SK-N-SH (cell line): ENCODE results near the gene PLK3.

ENCODE experiments used
- CHD2 ChIP-seq: fragments of 150-350 bp; IDR thresholded peaks from 2 replicates; pipeline ENCODE4 v1.6.1; 2018; ENCODE audit warnings: low read length; ENCODE audit not compliant: partially characterized antibody
- CTCF ChIP-seq: fragments of 200-600 bp; sonication (generic); IDR thresholded peaks from 2 replicates; pipeline ENCODE4 v1.6.1; 2017; ENCODE audit warnings: antibody characterized with exemption, mild to moderate bottlenecking, moderate library complexity
- EP300 ChIP-seq, 2 experiments: IDR thresholded peaks; 2 replicates each; pipeline versions ENCODE4 v1.4.0 to v1.6.1; 2012; ENCODE audit warnings: borderline replicate concordance in 1 of 2, low read depth in 1 of 2, low read length in 1 of 2
- EZH2phosphoT487 ChIP-seq: fragments of 200-600 bp; sonication (generic); IDR thresholded peaks from 2 replicates; pipeline ENCODE4 v1.6.1; 2017; ENCODE audit warnings: low read depth, mixed run types, mild to moderate bottlenecking, antibody characterized with exemption, moderate library complexity, borderline replicate concordance
- GABPA ChIP-seq: IDR thresholded peaks from 2 replicates; pipeline ENCODE4 v1.4.0; 2012; ENCODE audit warnings: low read depth, mild to moderate bottlenecking
- IRF3 ChIP-seq: fragments of 150-350 bp; IDR thresholded peaks from 2 replicates; pipeline ENCODE4 v1.6.1; 2016; ENCODE audit warnings: mild to moderate bottlenecking, low read depth, low read length
- JUND ChIP-seq: IDR thresholded peaks from 2 replicates; pipeline ENCODE4 v1.4.0; 2012
- NRF1 ChIP-seq: IDR thresholded peaks from 2 replicates; pipeline ENCODE4 v1.6.1; 2012; ENCODE audit warnings: low read depth, mild to moderate bottlenecking, low read length
- POLR2AphosphoS5 ChIP-seq: IDR thresholded peaks from 2 replicates; pipeline ENCODE4 v1.6.1; 2012; ENCODE audit warnings: low read depth, low read length
- RCOR1 ChIP-seq: fragments of 150-350 bp; IDR thresholded peaks from 2 replicates; pipeline ENCODE4 v1.6.1; 2017; ENCODE audit warnings: antibody characterized with exemption, low read length
- REST ChIP-seq: IDR thresholded peaks from 2 replicates; pipeline ENCODE4 v1.6.1; 2012; ENCODE audit warnings: mild to moderate bottlenecking, low read depth, low read length, moderate library complexity
- SIN3A ChIP-seq: IDR thresholded peaks from 2 replicates; pipeline ENCODE4 v1.6.1; 2012; ENCODE audit warnings: low read depth, mild to moderate bottlenecking, low read length, moderate library complexity, borderline replicate concordance
- YY1 ChIP-seq: IDR thresholded peaks from 2 replicates; pipeline ENCODE4 v1.4.0; 2012; ENCODE audit warnings: low read depth, mild to moderate bottlenecking
- ZBTB33 ChIP-seq: IDR thresholded peaks from 2 replicates; pipeline ENCODE4 v1.4.0; 2012; ENCODE audit warnings: low read depth, borderline replicate concordance

- no peak for TF ChIP-seq YY1
- no peak for TF ChIP-seq EP300 (IDR thresholded peaks at IDR 0.05; ENCODE audit: borderline replicate concordance in 1 of 2, low read depth in 1 of 2, low read length in 1 of 2)
- no peak for TF ChIP-seq ZBTB33
- no peak for TF ChIP-seq CTCF
- no peak for TF ChIP-seq RCOR1
- TF ChIP-seq IRF3: no peak
- no peak for TF ChIP-seq REST
- no peak for TF ChIP-seq EZH2phosphoT487
- TF ChIP-seq CHD2: no peak
- no peak for TF ChIP-seq SIN3A
- TF ChIP-seq POLR2AphosphoS5: no peak; the same call in 1 of the 2 replicates
- no peak for TF ChIP-seq GABPA
- no peak for TF ChIP-seq NRF1
- no peak for TF ChIP-seq JUND
Measured at GRCh38 chr1:44780583-44781121, 19.5 kb upstream of the PLK3 start.
